SK-N-SH treated with all-trans-retinoic acid at 6 μM for 48 hours (cell line): Measurements from ENCODE around the gene VAPA.

Source experiments
- ARNTL ChIP-seq: fragments of 450-650 bp; formaldehyde crosslinking; IDR thresholded peaks from 2 replicates; pipeline ENCODE4 v1.5.0; 2020; ENCODE audit warnings: low read depth, mild to moderate bottlenecking, moderate library complexity, borderline replicate concordance
- CSRNP3 ChIP-seq: fragments of 250-450 bp; sonication (Bioruptor Pico); IDR thresholded peaks from 2 replicates; pipeline ENCODE4 v1.5.1; 2021; ENCODE audit warnings: mild to moderate bottlenecking, moderate library complexity
- ISL1 ChIP-seq: fragments of 250-450 bp; sonication (Bioruptor Pico); IDR thresholded peaks from 2 replicates; pipeline ENCODE4 v2.1.2; 2022; ENCODE audit warnings: mild to moderate bottlenecking, moderate library complexity
- OSR1 ChIP-seq: fragments of 250-450 bp; sonication (Bioruptor Pico); IDR thresholded peaks from 2 replicates; pipeline ENCODE4 v1.8.0; 2022; ENCODE audit warnings: moderate library complexity, mild to moderate bottlenecking, inconsistent platforms
- TCF4 ChIP-seq: fragments of 250-450 bp; sonication (Bioruptor Pico); IDR thresholded peaks from 2 replicates; pipeline ENCODE4 v1.8.0; 2021; ENCODE audit warnings: mild to moderate bottlenecking, moderate library complexity, borderline replicate concordance
- ZFP30 ChIP-seq: fragments of 450-650 bp; formaldehyde crosslinking; IDR thresholded peaks from 2 replicates; pipeline ENCODE4 v1.5.0; 2022; ENCODE audit warnings: mild to moderate bottlenecking, moderate library complexity
- ZNF565 ChIP-seq: fragments of 450-650 bp; formaldehyde crosslinking; conservative IDR thresholded peaks from 2 replicates; pipeline ENCODE4 v1.5.0; 2020; ENCODE audit warnings: low read depth, mild to moderate bottlenecking, moderate library complexity
- ZNF70 ChIP-seq: fragments of 450-650 bp; formaldehyde crosslinking; IDR thresholded peaks from 2 replicates; pipeline ENCODE4 v1.5.0; 2020; ENCODE audit warnings: mild to moderate bottlenecking, moderate library complexity

GRCh38 chr18:9949861-9950260 is 36.0 kb downstream of the VAPA start:
- TF ChIP-seq ZNF565 (CRISPR knock-in tag) (no peak), ZNF70 (CRISPR knock-in tag) (no peak), ISL1 (CRISPR knock-in tag) (no peak), OSR1 (CRISPR knock-in tag) (no peak), ZFP30 (CRISPR knock-in tag) (no peak), ARNTL (CRISPR knock-in tag) (no peak), TCF4 (CRISPR knock-in tag) (no peak), CSRNP3 (no peak)
